IMR-90 (cell line): ENCODE measurements around the gene LIMS1. TPM values are rescaled to one million over a fixed set of nuclear protein-coding genes. Genes with fewer than 3 reads are reported as not detected.

Experiments
- ATAC-seq: fragments of 200-7000 bp; cut with Tn5 transposase; 2 replicates; pipeline ENCODE4 v1.9.1; 2020; ENCODE audit warnings: low read depth, mild to moderate bottlenecking, moderate library complexity
- BruUV-seq: library from RNA; stranded (reverse); fragments of 400-500 nt; replicated peaks from 2 replicates; lab custom pipeline; 2021; lab: Mats Ljungman, UMichigan
- CTCF ChIA-PET: fragments of 300-600 bp; formaldehyde crosslinking; extraction: SDS; loops from one replicate; lab custom pipeline; 2021; ENCODE audit warnings: antibody characterized with exemption; lab: Yijun Ruan, JAX
- POLR2A ChIA-PET: fragments of 300-600 bp; sonication (Branson Sonifier 250); formaldehyde crosslinking; loops from one replicate; lab custom pipeline; 2022; ENCODE audit warnings: antibody characterized with exemption; ENCODE audit not compliant: unreplicated experiment; lab: Charles Lee
- DNase-seq: peaks from one replicate; pipeline ENCODE4 v3.0.0; 2013
- H2AFZ ChIP-seq: replicated peaks from 2 replicates; pipeline ENCODE3; 2013; ENCODE audit warnings: low read length, mild to moderate bottlenecking; ENCODE audit not compliant: poor library complexity
- H2AK5ac ChIP-seq: 2 replicates; pipeline ENCODE4 v1.6.1; 2013; ENCODE audit warnings: low read depth, low read length, inconsistent platforms
- H2AK9ac ChIP-seq: replicated peaks from 2 replicates; pipeline ENCODE3; 2013; ENCODE audit warnings: mild to moderate bottlenecking, low read depth, low read length, moderate library complexity; ENCODE audit not compliant: poor library complexity
- H2BK120ac ChIP-seq: 2 replicates; pipeline ENCODE4 v1.6.1; 2013; ENCODE audit warnings: low read depth, low read length, inconsistent platforms
- H2BK15ac ChIP-seq: 3 replicates; pipeline ENCODE4 v1.6.1; 2013; ENCODE audit warnings: low read depth, low read length, inconsistent platforms
- H2BK20ac ChIP-seq: 2 replicates; pipeline ENCODE4 v1.6.1; 2013; ENCODE audit warnings: low read depth, mild to moderate bottlenecking, inconsistent platforms, low read length, moderate library complexity
- H2BK5ac ChIP-seq: 2 replicates; pipeline ENCODE4 v1.6.1; 2013; ENCODE audit warnings: mild to moderate bottlenecking, low read depth, low read length, inconsistent platforms; ENCODE audit not compliant: poor library complexity, severe bottlenecking
- H3K14ac ChIP-seq: replicated peaks from 2 replicates; pipeline ENCODE4 v1.6.1; 2013; ENCODE audit warnings: low read depth, low read length, inconsistent platforms
- H3K18ac ChIP-seq: 2 replicates; pipeline ENCODE4 v1.6.1; 2013; ENCODE audit warnings: low read depth, low read length, control low read depth
- H3K23ac ChIP-seq: 2 replicates; pipeline ENCODE4 v1.6.1; 2013; ENCODE audit warnings: low read depth, low read length, inconsistent platforms
- H3K27ac ChIP-seq: 2 replicates; pipeline ENCODE4 v1.5.1; 2013; ENCODE audit warnings: mild to moderate bottlenecking, control low read depth, low read length; ENCODE audit not compliant: insufficient read depth
- H3K27me3 ChIP-seq: 2 replicates; pipeline ENCODE4 v1.6.1; 2013; ENCODE audit warnings: low read length; ENCODE audit not compliant: control insufficient read depth, insufficient read depth
- H3K36me3 ChIP-seq: 2 replicates; pipeline ENCODE4 v1.6.1; 2013; ENCODE audit warnings: low read length, mixed read lengths; ENCODE audit not compliant: control insufficient read depth, insufficient read depth
- H3K4ac ChIP-seq: 2 replicates; pipeline ENCODE4 v1.6.1; 2013; ENCODE audit warnings: low read depth, low read length, inconsistent platforms
- H3K4me1 ChIP-seq: 2 replicates; pipeline ENCODE4 v1.6.1; 2013; ENCODE audit warnings: low read length, mixed read lengths; ENCODE audit not compliant: control insufficient read depth, insufficient read depth
- H3K4me2 ChIP-seq: 2 replicates; pipeline ENCODE4 v1.6.1; 2013; ENCODE audit warnings: low read depth, mild to moderate bottlenecking, control low read depth, low read length, moderate library complexity
- H3K4me3 ChIP-seq: 2 replicates; pipeline ENCODE4 v1.5.1; 2013; ENCODE audit warnings: low read depth, mild to moderate bottlenecking, control low read depth, low read length, moderate library complexity; ENCODE audit not compliant: insufficient read depth
- H3K56ac ChIP-seq: 2 replicates; pipeline ENCODE4 v1.6.1; 2013; ENCODE audit warnings: low read length, inconsistent platforms; ENCODE audit not compliant: insufficient read depth; ENCODE audit errors: extremely low read depth
- H3K79me1 ChIP-seq, 2 experiments: 2 replicates each; pipeline ENCODE4 v1.6.1; 2013; ENCODE audit warnings: low read length in 2 of 2, inconsistent platforms in 1 of 2, low read depth in 1 of 2
- H3K9ac ChIP-seq: 2 replicates; pipeline ENCODE4 v1.6.1; 2013; ENCODE audit warnings: low read depth, low read length, control low read depth
- H3K9me1 ChIP-seq: 2 replicates; pipeline ENCODE4 v1.6.1; 2013; ENCODE audit warnings: low read length, inconsistent platforms; ENCODE audit not compliant: insufficient read depth
- H3K9me3 ChIP-seq: 2 replicates; pipeline ENCODE4 v1.6.1; 2013; ENCODE audit warnings: low read length; ENCODE audit not compliant: control insufficient read depth, insufficient read depth
- H4K20me1 ChIP-seq: 2 replicates; pipeline ENCODE4 v1.6.1; 2013; ENCODE audit warnings: low read length, inconsistent platforms; ENCODE audit not compliant: insufficient read depth
- H4K5ac ChIP-seq: 2 replicates; pipeline ENCODE4 v1.6.1; 2013; ENCODE audit warnings: mild to moderate bottlenecking, low read depth, low read length, control low read depth
- H4K8ac ChIP-seq, 2 experiments: 2 replicates each; pipeline ENCODE4 v1.6.1; 2013; ENCODE audit warnings: low read depth in 2 of 2, low read length in 2 of 2, control low read depth in 1 of 2, inconsistent platforms in 1 of 2
- H4K91ac ChIP-seq: 2 replicates; pipeline ENCODE4 v1.6.1; 2013; ENCODE audit warnings: low read depth, low read length, inconsistent platforms; ENCODE audit not compliant: insufficient read depth
- MAZ ChIP-seq: IDR thresholded peaks from 2 replicates; pipeline ENCODE4 v1.6.1; 2012; ENCODE audit warnings: low read depth, mild to moderate bottlenecking, low read length, improper control_type of control experiment, moderate library complexity, borderline replicate concordance
- WGBS, 2 experiments: methylation state at CpG; one replicate each; pipeline versions ENCODE4 v1.1.5 to v1.1.7; 2013; ENCODE audit warnings: missing lambda C conversion rate in 2 of 2; ENCODE audit not compliant: insufficient read length in 1 of 2; ENCODE audit errors: extremely low coverage in 2 of 2; 5-methylcytosine and 5-hydroxymethylcytosine counted together
- dilution Hi-C: fragments of 300-500 bp; cut with HindIII; formaldehyde crosslinking; loops from one replicate; pipeline ENCODE4 v1.14.3; 2018; ENCODE audit warnings: low sequenced_read_pairs; ENCODE audit not compliant: unreplicated experiment
- in situ Hi-C: fragments of 300-500 bp; cut with MboI; formaldehyde crosslinking; loops from 3 replicates; pipeline ENCODE4 v1.14.3; 2019; ENCODE audit warnings: low sequenced_read_pairs, inconsistent platforms, mixed read lengths
- intact Hi-C: fragments of 100-400 bp; cut with micrococcal nuclease; formaldehyde crosslinking; loops from 2 replicates; pipeline ENCODE4 v1.10.0; 2022
- polyA plus RNA-seq, 3 experiments: library from polyadenylated mRNA; depleted of rRNA; stranded (reverse); fragments of >200 nt; gene quantifications; 2 replicates each; pipeline ENCODE4 v1.2.3, GENCODE V29; 2012; ENCODE audit warnings: low replicate concordance in 1 of 3
- total RNA-seq: library from RNA; depleted of rRNA; stranded (reverse); fragments of >200 nt; gene quantifications from 2 replicates; pipeline ENCODE4 v1.2.3, GENCODE V29; 2012

Gene LIMS1
- total and polyA plus RNA-seq, 2 of the 4 experiments (the other 2 are of a cell fraction): 59.1 to 131 TPM

- Histone ChIP-seq H3K4me1 (peaks cover 5% of the 10 kb centered on the region; the same call in 1 of the 2 replicates), H4K91ac (no peak overlapping the region), H3K9me1 (0 out of 2 replicates have a peak, but pooled peaks cover 4% of the 10 kb centered on the region), H3K18ac (no peak overlapping the region), H3K79me1 (peaks cover 7 to 23% of the 10 kb centered on the region in 2 experiments; a peak in 3 of 4 replicates), H3K4me2 (no peak overlapping the region), H4K8ac (no peak overlapping the region), H3K27ac (no peak overlapping the region), H2BK15ac (no peak overlapping the region), H2BK5ac (no peak overlapping the region), H3K36me3 (no peaks in the 10 kb centered on the region), H3K56ac (no peak overlapping the region), H3K9ac (no peak overlapping the region), H3K23ac (no peak overlapping the region), H3K9me3 (no peaks in the 10 kb centered on the region), H4K5ac (no peak overlapping the region), H2AFZ (no peak overlapping the region), H2AK5ac (no peak overlapping the region), H3K14ac (no peak overlapping the region), H3K4me3 (no peak overlapping the region), H2BK20ac (no peak overlapping the region), H3K4ac (no peak overlapping the region), H2AK9ac (no peak overlapping the region), H3K27me3 (no peaks in the 10 kb centered on the region), H2BK120ac (no peak overlapping the region), H4K20me1 (peaks cover 18% of the 10 kb centered on the region)
- in situ Hi-C loops (no loop called here), dilution Hi-C loops (no loop called here), intact Hi-C loops (no loop called here)
- CTCF ChIA-PET: interaction anchor here (0.5 to 0.6 kb wide), 2 partner anchors 40 to 104 kb away, joined by 3 read pairs; no protein-coding TSS in a partner anchor
- no CpG with 5 or more reads among the region's 5 CpGs for WGBS, 2 experiments
- POLR2A ChIA-PET: no interaction called here
- TF ChIP-seq MAZ: no peak
- DNase-seq (no peak), ATAC-seq (no peak)
- no TSS peak for BruUV-seq
Measured at GRCh38 chr2:108531674-108532055, 2.6 kb upstream of the LIMS1 start.
